ENCODE results near the gene PRR36.
A peak's percentile ranks its signal among the peaks of the same experiment; 100 is the strongest.

DNA sequence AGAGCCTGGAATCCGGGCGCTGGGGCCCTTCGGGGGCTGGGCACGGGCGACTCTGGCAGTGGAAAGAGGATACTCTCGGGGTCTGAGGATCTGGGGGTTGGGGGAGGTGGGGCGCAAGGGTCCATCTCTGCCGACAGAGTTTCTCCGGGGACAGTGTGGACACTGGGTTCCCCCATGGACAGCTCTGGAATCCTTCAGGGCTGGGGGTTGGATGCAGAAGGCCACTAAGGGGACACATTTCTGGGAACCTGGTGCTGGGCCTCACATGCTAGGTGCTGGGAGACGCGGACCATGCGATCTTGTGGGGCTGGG lies 42.7 kb upstream of the PRR36 start:
- TF ChIP-seq POLR2A (IDR thresholded peaks at IDR 0.05): peak in 1 of 2 donors; percentile 0
- TF ChIP-seq, protein P1, sequence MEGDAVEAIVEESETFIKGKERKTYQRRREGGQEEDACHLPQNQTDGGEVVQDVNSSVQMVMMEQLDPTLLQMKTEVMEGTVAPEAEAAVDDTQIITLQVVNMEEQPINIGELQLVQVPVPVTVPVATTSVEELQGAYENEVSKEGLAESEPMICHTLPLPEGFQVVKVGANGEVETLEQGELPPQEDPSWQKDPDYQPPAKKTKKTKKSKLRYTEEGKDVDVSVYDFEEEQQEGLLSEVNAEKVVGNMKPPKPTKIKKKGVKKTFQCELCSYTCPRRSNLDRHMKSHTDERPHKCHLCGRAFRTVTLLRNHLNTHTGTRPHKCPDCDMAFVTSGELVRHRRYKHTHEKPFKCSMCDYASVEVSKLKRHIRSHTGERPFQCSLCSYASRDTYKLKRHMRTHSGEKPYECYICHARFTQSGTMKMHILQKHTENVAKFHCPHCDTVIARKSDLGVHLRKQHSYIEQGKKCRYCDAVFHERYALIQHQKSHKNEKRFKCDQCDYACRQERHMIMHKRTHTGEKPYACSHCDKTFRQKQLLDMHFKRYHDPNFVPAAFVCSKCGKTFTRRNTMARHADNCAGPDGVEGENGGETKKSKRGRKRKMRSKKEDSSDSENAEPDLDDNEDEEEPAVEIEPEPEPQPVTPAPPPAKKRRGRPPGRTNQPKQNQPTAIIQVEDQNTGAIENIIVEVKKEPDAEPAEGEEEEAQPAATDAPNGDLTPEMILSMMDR (IDR thresholded peaks at IDR 0.05): no peak
